IPS DF 6.9 (cell line): ENCODE results near the gene ANKK1.

Source experiments
- DNase-seq: peaks from one replicate; pipeline ENCODE4 v3.0.0-alpha.2; 2013; ENCODE audit warnings: low read depth, low spot score
- H3K27ac ChIP-seq: one replicate; pipeline ENCODE4 v1.5.1; 2013; ENCODE audit warnings: low read length, control low read depth
- H3K27me3 ChIP-seq: 2 replicates; pipeline ENCODE4 v1.6.1; 2013; ENCODE audit warnings: mild to moderate bottlenecking, low read length; ENCODE audit not compliant: control insufficient read depth, insufficient read depth
- H3K36me3 ChIP-seq: 2 replicates; pipeline ENCODE4 v1.6.1; 2013; ENCODE audit warnings: low read length; ENCODE audit not compliant: control insufficient read depth, insufficient read depth
- H3K4me1 ChIP-seq: 2 replicates; pipeline ENCODE4 v1.6.1; 2013; ENCODE audit warnings: low read length; ENCODE audit not compliant: control insufficient read depth, insufficient read depth
- H3K4me3 ChIP-seq: 2 replicates; pipeline ENCODE4 v1.5.1; 2013; ENCODE audit warnings: mild to moderate bottlenecking, low read length
- H3K9me3 ChIP-seq: 2 replicates; pipeline ENCODE4 v1.6.1; 2013; ENCODE audit warnings: low read length, inconsistent platforms; ENCODE audit not compliant: control insufficient read depth, insufficient read depth
- WGBS: extraction: QIAGEN DNeasy Blood & Tissue Kit; methylation state at CpG from one replicate; pipeline ENCODE4 v1.1.7; 2013; ENCODE audit warnings: mixed read lengths, missing lambda C conversion rate; ENCODE audit not compliant: insufficient read length, insufficient coverage; 5-methylcytosine and 5-hydroxymethylcytosine counted together

The ANKK1 gene

GRCh38 chr11:113378692-113379091, 8.9 kb upstream of the ANKK1 start:
- no CpG with 5 or more reads among the region's 1 CpG for WGBS
- Histone ChIP-seq H3K27me3 (no peaks in the 10 kb centered on the region), H3K27ac (no peak overlapping the region), H3K36me3 (no peaks in the 10 kb centered on the region), H3K9me3 (no peaks in the 10 kb centered on the region), H3K4me3 (no peak overlapping the region), H3K4me1 (no peaks in the 10 kb centered on the region)
- DNase-seq, result no peak

- no peak overlapping the region for H3K4me3 ChIP-seq
- DNase-seq, result no peak
- no peaks in the 10 kb centered on the region for H3K36me3 ChIP-seq
- H3K27ac ChIP-seq, result no peak overlapping the region
- H3K27me3 ChIP-seq, result no peaks in the 10 kb centered on the region
- H3K9me3 ChIP-seq, result no peaks in the 10 kb centered on the region
- peaks cover 3% of the 10 kb centered on the region; the same call in 1 of the 2 replicates for H3K4me1 ChIP-seq
Observed at GRCh38 chr11:113382121-113382520, 5.5 kb upstream of the ANKK1 start.

DNA sequence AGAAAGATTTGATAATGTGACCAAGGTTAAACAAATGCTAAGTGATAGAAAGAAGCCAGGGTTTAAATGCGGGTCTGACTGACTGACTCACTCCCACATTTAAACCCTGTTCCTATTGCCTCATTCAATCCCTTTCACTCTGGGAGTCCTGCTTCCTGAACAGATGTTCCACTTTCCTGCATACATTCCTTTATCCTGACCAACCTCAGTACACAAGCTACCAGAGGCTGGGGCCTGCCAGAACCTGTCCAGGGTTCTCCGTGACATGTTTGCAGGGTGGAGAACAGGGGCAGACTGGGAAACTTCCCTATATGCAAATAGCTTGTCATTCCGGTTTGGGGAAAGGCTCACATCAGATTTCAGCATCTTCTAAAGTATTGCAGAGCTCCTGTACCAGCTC, 3.0 kb upstream of the ANKK1 start:
- no peaks in the 10 kb centered on the region for H3K9me3 ChIP-seq
- no peak overlapping the region for H3K4me3 ChIP-seq
- no peak for DNase-seq
- H3K36me3 ChIP-seq, result no peaks in the 10 kb centered on the region
- no peaks in the 10 kb centered on the region for H3K27me3 ChIP-seq
- no peak overlapping the region for H3K27ac ChIP-seq
- H3K4me1 ChIP-seq, result peaks cover 3% of the 10 kb centered on the region; the same call in 1 of the 2 replicates
- WGBS, result no CpG with 5 or more reads among the region's 3 CpGs

DNA sequence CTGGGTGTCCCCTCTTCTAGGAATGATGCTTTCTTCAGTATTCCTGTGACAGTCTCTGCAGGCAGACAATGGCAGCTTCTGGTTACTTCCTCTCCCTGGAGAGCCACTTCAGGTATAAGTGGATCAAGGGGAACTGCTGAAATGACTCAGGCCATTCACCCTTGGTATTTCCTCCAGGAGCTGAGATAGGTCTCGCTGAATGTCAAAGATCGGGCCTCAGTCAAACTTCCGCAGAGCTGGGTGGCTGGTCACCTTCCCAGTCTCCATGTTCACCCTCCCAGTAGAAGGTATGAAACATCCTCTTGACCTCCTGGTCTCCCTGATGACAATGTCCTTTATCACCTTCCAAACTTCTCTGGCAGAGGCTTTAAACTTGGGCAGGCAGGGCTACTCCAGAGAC, 1.8 kb upstream of the ANKK1 start:
- no peak for DNase-seq
- no peak overlapping the region for H3K27ac ChIP-seq
- H3K9me3 ChIP-seq, result no peaks in the 10 kb centered on the region
- no peaks in the 10 kb centered on the region for H3K27me3 ChIP-seq
- WGBS, result no CpG with 5 or more reads among the region's 3 CpGs
- H3K36me3 ChIP-seq, result no peaks in the 10 kb centered on the region
- H3K4me3 ChIP-seq, result no peak overlapping the region
- H3K4me1 ChIP-seq, result peaks cover 3% of the 10 kb centered on the region; the same call in 1 of the 2 replicates

DNA sequence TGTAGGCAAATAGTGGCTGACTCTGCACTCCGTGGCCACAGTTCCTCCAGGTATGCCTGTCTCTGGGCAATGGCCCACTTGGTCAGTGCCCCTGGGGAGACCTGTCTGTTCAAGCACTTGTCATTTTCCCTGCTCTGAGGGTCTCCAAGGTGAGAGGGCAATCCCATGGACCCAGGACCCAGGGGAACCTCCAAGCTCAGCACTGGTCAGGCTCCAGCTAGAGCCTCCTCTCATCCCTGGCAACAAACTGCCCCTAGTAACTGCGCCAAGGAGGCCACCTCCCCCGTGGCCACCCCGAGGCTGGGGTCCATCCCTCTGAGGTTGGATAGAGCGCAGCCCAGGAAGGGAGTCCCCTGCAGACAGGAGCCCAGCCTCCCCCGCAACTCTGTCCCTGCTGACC, 713 bp upstream of the ANKK1 start:
- H3K27me3 ChIP-seq, result no peaks in the 10 kb centered on the region
- H3K36me3 ChIP-seq, result no peaks in the 10 kb centered on the region
- no CpG with 5 or more reads among the region's 6 CpGs for WGBS
- no peaks in the 10 kb centered on the region for H3K9me3 ChIP-seq
- H3K27ac ChIP-seq, result no peak overlapping the region
- H3K4me1 ChIP-seq, result peaks cover 3% of the 10 kb centered on the region; the same call in 1 of the 2 replicates
- DNase-seq, result no peak
- no peak overlapping the region for H3K4me3 ChIP-seq

DNA sequence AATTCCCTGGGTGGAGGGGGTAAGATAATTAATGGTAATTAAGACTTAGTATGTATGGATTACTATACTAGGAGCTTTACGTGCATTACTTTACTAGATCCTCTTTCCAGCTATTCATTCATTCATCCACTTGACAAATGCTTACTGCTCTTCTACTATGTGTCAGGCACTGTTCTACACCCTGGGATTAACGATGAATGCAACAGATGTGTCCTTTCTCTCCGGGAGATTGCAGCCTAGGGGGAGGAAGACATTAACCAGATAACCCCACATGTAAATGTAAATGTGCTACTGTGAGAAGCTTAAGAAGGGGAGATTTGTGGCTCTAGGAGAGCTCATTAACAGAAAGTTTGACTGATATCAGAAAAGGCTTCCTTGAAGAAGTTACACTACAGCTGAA, 1.7 kb downstream of the ANKK1 start:
- Histone ChIP-seq H3K27me3 (no peaks in the 10 kb centered on the region), H3K4me3 (no peak overlapping the region), H3K9me3 (no peaks in the 10 kb centered on the region), H3K27ac (no peak overlapping the region), H3K4me1 (peaks cover 3% of the 10 kb centered on the region; the same call in 1 of the 2 replicates), H3K36me3 (no peaks in the 10 kb centered on the region)
- WGBS, result no CpG with 5 or more reads among the region's 3 CpGs
- DNase-seq, result no peak

DNA sequence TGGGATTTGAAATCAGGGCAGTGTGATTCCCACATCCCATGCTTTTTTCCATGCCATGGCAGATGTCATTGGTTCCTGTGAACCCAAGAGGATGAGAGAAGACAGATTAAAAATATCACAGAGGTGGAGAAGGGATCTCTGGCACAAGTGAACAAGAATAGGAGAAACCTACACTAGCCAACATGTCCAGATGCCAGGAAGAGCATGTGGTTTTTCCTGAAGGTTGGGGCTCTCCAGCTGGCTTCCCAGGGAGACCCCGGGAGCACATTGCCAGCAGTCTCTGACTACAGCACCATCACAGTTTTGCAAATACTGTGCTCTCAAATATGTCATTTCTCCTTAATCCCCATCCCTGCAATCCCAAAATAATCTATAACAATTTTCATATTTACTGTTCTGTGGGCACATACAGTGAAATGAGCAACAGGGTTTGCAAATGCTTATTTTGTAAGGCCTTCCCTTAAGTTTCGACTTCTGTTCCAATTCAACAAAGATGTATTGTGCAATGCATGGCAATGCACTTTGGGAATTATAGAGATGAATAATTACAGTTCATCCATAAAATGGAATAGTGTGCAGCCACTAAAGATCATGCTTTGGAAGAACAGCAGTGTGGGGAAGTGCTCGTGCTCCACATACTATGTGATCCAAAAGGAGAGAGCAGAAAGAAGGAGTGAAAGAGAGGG, 4.8 kb downstream of the ANKK1 start:
- H3K27ac ChIP-seq, result no peak overlapping the region
- H3K36me3 ChIP-seq, result no peaks in the 10 kb centered on the region
- no peaks in the 10 kb centered on the region for H3K9me3 ChIP-seq
- no CpG with 5 or more reads among the region's 3 CpGs for WGBS
- no peaks in the 10 kb centered on the region for H3K27me3 ChIP-seq
- H3K4me1 ChIP-seq, result 0 out of 2 replicates have a peak, but pooled peaks cover 2% of the 10 kb centered on the region
- DNase-seq, result no peak
- no peak overlapping the region for H3K4me3 ChIP-seq

GRCh38 chr11:113393501-113393985, 6.0 kb downstream of the ANKK1 start:
- no peaks in the 10 kb centered on the region for H3K36me3 ChIP-seq
- H3K27me3 ChIP-seq, result no peaks in the 10 kb centered on the region
- no peaks in the 10 kb centered on the region for H3K9me3 ChIP-seq
- H3K4me1 ChIP-seq, result 0 out of 2 replicates have a peak, but pooled peaks cover 2% of the 10 kb centered on the region
- no peak overlapping the region for H3K4me3 ChIP-seq
- WGBS, result no CpG with 5 or more reads among the region's 8 CpGs
- H3K27ac ChIP-seq, result no peak overlapping the region
- DNase-seq, result no peak

DNA sequence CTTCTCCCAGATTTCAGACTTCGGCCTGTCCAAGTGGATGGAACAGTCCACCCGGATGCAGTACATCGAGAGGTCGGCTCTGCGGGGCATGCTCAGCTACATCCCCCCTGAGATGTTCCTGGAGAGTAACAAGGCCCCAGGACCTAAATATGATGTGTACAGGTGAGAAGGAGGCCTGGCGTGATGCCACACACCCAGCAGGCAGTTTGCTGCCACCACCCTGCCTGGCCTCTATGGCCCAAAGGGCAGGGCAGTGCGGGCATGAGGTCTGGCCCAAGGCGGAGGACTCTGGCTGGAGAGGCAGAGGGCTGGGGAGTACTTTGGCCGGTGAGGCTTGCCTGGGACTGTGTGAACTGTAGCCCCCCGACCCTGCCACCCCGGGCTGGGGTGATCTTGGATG, 7.3 kb downstream of the ANKK1 start:
- DNase-seq, result no peak
- WGBS, result no CpG with 5 or more reads among the region's 11 CpGs
- no peaks in the 10 kb centered on the region for H3K36me3 ChIP-seq
- 0 out of 2 replicates have a peak, but pooled peaks cover 2% of the 10 kb centered on the region for H3K4me1 ChIP-seq
- H3K9me3 ChIP-seq, result no peaks in the 10 kb centered on the region
- H3K4me3 ChIP-seq, result no peak overlapping the region
- no peaks in the 10 kb centered on the region for H3K27me3 ChIP-seq
- H3K27ac ChIP-seq, result no peak overlapping the region

GRCh38 chr11:113395782-113396336, 8.3 kb downstream of the ANKK1 start:
- Histone ChIP-seq H3K36me3 (no peaks in the 10 kb centered on the region), H3K4me1 (0 out of 2 replicates have a peak, but pooled peaks cover 2% of the 10 kb centered on the region), H3K27ac (no peak overlapping the region), H3K27me3 (no peaks in the 10 kb centered on the region), H3K9me3 (no peaks in the 10 kb centered on the region), H3K4me3 (no peak overlapping the region)
- DNase-seq, result no peak
- no CpG with 5 or more reads among the region's 9 CpGs for WGBS

DNA sequence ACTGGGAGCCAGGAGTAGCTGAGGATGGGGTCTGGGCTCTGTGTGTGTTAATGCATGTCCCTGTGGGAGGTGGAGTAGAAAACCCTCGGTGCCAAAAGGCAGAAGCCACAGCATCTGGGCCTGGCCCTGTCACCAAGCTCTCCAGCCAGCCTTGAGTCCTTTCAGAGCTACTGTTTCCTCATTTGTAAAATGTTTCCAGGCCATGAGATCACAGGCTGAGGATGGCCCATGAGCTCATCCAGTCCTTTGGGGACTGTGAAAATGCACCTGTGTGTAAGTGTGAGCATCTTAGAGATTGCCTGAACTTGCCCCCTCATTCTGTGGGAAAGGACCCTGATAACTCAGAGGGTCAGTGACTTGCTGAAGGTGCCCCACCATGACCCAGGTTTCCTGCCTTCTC, 9.1 kb downstream of the ANKK1 start:
- no CpG with 5 or more reads among the region's 1 CpG for WGBS
- Histone ChIP-seq H3K27ac (no peak overlapping the region), H3K4me1 (0 out of 2 replicates have a peak, but pooled peaks cover 2% of the 10 kb centered on the region), H3K36me3 (no peaks in the 10 kb centered on the region), H3K9me3 (no peaks in the 10 kb centered on the region), H3K4me3 (no peak overlapping the region), H3K27me3 (no peaks in the 10 kb centered on the region)
- DNase-seq, result no peak
